ENCODE data around the gene LRP1B.

- TF ChIP-seq CTCF (IDR thresholded peaks at IDR 0.05; ENCODE audit: borderline replicate concordance, extremely low read depth, low read length, poor library complexity, severe bottlenecking) (no peak), EZH2 (IDR thresholded peaks at IDR 0.05; ENCODE audit: borderline replicate concordance, low read depth, low read length, severe bottlenecking) (no peak)
These were observed 799.7 kb downstream of the LRP1B start for GRCh38 chr2:141331127-141331526.

All from DND-41 (cell line).